NCI-H146 (cell line): ENCODE measurements around the gene PSMD4.

Source experiments
- DNase-seq: peaks from one replicate; lab custom pipeline; 2025; lab: John Stamatoyannopoulos, UW

Gene PSMD4

GRCh38 chr1:151294742-151295462 lies 40.4 kb downstream of the PSMD4 start:
- DNase-seq = no peak

DNA sequence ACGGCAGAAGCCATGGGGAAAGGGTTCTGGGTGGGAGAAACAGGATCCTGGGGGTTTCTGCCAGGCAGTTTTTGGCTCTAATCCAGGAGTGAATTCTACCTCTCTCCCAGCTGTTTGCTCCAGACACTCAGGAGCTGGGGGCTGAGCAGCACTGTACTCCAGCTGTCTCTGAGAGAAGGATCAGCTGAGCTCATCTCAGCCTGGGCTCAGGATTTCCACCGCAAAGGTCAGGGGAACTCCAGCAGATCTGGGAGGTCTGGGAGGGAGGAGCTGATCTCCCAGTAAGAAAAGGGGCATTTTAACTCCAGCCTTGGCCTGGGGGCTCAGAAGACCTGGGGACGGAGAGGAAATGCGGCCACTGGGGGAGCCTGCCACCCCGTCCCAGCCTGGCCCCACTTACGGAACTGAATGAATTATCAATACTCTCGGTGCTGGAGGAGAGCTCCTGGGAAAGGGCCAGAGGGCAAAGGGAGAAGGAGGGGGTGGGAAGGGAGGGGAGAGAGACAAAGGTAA lies 55.3 kb downstream of the PSMD4 start:
- DNase-seq = no peak

DNA sequence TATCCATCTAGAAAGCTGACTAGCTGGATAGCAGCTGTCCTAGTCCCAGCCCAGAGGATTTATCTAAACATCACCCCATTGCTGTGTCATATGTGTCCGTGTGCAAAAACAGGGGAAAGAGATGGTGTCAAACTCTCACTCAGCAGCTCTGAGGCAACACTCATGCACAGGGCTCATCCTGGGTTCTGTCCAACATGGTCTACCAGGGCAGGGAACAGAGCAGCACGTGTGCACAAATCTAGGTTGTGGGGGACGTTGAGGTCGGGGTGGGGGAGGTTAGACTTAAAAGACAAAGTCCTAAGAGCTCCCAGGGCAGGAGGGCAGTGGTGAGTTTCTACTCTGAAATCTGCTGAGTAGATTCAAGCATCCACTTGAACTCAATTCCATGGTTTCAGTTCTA lies 56.5 kb downstream of the PSMD4 start:
- DNase-seq = no peak

DNA sequence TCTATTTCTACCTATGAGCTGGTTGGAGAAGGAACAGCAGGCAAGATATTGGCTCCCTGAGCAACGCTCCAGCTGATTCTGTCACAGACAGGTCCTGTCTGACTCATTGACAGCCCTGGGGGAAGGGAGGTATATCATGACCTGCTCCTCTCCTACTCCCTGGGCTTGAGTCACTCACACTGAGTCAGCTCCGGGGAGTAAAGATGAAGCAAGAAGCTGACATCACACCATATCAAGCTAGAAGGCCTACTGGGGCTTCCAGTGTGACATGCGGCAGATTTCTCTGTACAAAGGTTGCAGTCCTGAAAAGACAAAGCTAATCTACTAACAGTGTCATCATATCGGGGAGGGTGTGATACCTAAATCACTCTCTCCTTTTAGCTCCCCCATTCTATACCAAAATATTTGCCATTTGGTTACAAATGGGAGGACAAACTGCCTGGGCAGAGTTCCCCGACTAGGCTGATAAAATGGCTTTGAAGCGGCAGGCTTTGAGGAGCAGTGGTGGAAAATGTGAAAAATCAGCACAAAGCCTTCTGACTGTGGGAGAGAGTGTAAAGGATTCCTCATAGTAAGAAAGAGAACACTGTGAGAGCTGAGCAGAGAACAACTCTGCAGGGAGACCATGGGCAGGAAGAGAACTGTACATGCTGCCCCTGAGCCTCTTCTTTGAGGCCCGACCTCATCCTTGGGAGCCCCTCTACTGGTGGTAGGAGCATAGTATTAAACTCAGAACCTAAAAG lies 57.2 kb downstream of the PSMD4 start:
- no peak for DNase-seq

DNA sequence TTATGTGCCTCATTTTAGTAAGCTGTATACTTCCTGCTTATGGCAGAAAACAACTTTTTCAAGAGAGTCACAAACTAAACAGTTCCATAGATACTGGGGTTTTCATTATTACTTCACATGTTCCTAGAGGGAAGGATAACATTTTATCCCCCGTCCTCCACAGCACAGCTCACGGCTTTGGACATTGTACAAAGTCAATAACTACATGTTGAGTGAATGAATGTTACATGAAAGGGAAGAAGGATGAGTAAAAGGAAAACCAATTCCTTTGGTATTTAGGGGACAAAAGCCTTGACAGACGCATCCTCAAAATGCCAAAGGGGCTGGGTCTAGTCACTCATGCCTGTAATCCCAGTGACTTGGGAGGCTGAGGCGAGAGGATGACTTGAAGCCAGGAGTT lies 57.9 kb downstream of the PSMD4 start:
- DNase-seq = no peak

GRCh38 chr1:151312826-151313225 lies 58.3 kb downstream of the PSMD4 start:
- DNase-seq = no peak

DNA sequence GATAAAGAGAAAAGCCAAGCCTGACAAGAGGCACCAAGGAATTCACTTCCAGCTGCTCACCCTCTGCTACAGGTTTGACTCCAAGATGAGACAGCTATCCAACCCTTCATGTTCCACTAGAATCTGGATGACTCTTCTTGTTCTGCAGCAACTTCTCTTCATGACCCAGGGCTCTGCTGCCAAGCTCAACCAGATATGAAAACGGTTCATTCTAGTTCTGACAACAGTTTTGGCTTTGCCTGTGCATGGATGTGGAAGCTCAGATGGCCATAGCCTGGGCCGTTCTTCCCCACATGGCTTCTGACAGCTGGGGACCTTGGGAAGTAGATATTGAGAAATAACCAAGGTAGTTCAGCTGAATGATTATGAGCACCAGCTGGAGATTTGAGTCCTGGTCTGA lies 59.0 kb downstream of the PSMD4 start:
- DNase-seq = no peak

DNA sequence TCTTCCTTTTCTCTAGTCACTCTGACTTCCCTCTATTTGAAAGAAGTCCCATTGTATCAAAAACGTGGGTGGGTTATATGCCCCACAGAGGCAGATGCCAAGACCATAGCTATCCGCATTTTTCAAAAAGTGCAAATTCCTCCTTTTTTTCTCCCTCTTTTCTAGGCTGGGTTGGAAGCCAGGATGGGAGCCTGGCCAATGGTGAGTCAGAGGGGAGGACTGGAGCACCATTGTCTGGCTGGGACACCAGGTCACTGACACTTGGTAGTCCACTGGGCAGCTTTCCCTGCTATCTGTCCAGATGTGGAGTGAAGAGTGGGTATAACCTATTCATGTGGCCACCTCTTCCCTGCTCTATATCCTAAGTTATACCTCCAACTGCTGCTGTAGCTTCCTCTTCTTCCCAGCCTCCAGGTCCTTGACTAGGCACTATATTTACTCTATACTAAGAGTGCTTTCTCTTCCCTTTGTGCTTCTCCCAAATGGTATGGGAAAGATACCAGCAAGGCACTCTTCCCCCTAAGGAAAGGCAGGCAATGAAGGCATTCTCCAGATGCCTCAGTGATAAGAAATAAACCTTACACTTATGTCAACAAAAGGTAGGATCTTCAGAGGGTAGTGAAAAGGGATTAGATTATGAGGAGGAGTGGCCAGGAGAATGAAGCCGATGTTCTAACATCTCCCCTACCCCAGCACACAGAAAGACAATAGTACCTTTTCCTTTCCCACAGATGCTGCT lies 59.8 kb downstream of the PSMD4 start:
- DNase-seq = no peak

- no peak for DNase-seq
Measured at GRCh38 chr1:151315565-151316235, 61.2 kb downstream of the PSMD4 start.
